ENCODE data around the gene NF1.
"Not testable (repeated sequence)": the region's sequence is repeated elsewhere in the genome, so short reads cannot be mapped to it uniquely, and the experiment has no call there.

NF1 gene

DNA sequence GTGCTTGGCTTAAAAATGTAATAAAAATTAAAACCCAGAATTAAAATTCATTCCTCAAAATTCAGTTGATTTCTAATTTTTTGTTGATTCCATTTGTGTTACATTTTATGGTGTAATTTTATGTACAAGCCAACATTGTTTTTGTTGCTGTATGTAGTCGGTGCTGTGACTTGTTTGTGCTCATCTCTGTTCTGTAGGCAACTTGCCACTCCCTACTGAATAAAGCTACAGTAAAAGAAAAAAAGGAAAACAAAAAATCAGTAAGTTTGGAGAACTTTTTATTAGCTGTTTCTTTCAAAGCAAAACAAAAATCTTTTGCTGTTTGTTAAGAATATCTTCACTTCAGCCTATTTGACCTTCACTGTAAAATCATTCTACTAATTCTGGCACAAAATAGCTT, 158.0 kb downstream of the NF1 start:
- no peak for DNase-seq (ENCODE audit: low read depth in 2 of 2)

DNA sequence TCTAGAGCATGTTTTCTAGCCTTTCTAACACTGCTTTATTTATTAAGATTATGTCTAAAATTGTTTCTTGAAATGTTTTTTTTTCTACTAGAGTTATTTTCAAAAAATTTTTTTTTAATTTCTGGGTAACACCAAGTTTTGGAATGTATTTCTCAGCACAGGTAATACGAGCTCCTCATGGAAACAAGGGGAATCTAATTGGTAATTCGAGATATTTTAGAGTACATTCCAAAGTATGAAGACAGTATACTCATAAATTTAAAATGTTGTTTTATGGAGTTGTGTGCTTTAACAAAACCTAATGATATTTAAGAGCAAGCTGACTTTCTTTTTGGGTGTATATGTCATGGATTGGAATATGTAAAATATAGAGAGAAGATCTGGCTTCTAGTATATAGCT, 159.9 kb downstream of the NF1 start:
- no peak for DNase-seq (ENCODE audit: low read depth in 2 of 2)

DNA sequence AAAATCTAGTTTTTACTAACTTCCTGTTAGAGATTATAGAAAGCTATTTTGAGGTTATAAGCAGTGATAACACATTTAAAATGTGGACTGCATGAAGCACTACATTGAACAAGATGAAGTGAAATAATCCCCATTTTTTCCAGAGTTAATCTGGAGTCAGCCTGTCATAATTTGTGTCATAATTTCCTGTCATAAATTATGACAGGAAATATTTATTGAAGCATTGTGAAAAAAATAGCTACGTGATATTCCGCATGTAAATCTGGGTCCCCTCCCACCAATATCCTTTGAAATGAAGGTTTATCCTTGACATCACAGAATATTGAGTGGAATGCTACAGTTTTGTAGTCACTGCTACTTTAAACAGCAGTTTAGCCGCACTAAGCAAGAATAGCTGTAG, 162.2 kb downstream of the NF1 start:
- DNase-seq (ENCODE audit: low read depth in 2 of 2), result no peak

DNA sequence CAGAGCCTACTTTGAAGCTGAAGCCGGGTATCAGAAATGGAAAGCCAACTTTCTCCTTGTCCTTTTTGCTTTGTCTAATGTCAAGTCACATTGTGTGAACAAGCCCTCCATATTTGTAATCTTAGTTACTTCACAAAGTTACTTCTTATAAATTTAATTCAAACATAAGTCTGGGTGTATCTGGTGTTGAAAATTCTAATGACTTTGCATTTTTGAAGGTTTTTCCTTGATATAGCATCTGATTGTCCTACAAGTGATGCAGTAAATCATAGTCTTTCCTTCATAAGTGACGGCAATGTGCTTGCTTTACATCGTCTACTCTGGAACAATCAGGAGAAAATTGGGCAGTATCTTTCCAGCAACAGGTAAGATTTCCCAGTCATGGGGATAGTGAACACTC, 165.4 kb downstream of the NF1 start:
- DNase-seq (ENCODE audit: low read depth in 2 of 2), result no peak

DNA sequence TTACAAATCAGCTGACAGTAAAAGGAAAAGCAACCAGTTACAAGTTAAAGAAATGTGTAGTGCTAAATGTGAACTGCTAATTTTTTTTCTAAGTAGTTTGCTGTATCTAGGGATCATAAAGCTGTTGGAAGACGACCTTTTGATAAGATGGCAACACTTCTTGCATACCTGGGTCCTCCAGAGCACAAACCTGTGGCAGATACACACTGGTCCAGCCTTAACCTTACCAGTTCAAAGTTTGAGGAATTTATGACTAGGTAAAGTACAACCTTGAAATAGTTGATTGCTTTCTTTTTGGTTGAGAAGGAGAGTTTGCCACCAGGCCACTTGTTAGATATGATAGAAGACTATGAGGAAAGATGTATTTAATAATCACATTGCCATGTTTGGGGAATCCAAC, 166.8 kb downstream of the NF1 start:
- no peak for DNase-seq (ENCODE audit: low read depth in 2 of 2)

DNA sequence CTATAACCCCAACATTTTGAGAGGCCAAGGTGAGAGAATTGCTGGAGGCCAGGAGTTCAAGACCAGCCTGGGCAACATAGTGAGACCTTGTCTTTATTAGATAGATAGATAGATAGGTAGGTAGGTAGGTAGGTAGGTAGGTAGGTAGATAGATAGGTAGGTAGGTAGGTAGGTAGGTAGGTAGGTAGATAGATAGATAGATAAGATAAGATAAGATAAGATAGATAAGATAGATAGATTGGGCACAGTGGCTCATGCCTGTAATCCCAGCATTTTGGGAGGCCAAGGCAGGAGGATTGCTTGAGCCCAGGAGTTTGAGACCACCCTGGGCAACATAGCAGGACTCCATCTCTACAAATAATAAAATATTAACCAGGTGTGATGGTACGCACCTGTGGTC, 168.1 kb downstream of the NF1 start:
- DNase-seq (ENCODE audit: low read depth in 2 of 2), result not testable (repeated sequence)

DNA sequence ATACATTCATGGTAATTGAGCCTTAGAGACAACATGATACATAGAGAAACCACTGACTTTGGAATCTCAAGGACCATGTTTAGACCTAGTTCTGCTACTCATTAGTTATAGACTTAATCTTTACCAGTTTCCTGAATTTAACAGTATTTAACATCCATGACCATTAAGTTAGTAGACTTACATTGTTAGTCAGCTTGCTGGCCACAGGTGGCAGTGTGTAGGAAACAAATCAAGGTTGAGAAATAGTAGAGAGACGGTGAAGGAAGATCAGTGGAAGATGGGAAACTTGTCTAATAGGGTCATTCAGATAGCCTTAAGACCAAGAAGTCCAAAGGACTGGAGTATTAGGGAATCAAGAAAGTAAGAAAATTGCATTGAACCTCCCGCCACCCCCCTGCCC, 171.3 kb downstream of the NF1 start:
- DNase-seq (ENCODE audit: low read depth in 2 of 2), result no peak

DNA sequence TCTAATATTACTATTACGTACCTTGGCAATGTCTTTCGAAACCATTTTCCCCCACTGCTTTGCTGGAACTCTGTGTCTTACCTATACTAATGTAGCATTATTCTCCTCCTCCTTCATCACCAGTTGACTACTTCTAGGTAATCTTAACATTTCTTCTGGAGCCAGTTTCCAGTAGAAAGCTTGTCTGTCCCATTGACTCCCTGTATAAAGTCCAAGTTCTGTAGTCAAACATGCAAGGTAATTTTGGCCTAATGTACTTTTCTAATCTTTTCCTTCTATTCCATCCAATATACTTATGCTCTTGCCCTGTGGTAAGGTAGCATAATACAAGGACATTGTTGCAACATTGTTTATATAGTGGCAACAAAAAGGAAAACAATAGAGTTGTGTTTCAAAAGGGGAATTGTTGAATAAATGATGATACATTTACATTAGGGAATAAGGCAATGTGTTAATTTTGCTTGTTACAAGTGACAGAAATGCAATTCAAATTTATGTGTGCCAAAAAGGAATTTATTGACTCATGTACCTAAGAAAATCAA, 174.3 kb downstream of the NF1 start:
- DNase-seq (ENCODE audit: low read depth in 2 of 2), result no peak

DNA sequence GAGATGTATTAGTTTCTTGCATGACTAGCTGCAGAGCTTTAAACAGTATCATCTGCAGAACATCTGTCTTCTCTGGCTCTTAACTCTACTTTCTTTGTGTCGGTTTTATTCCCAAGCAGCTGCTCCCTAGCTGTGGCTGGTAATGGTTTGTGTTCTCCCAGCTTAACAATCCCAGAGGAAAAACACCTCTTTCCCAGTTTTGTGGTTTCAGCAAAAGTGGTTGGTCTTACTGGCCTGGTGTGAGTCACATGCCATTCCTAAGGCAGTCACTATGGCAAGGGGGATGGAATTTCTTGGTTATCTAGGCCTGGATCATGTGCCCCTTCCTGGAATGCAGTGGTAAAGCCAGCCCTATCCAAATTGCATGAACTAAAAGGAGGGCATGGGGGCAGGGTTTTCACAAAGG, 174.8 kb downstream of the NF1 start:
- DNase-seq (ENCODE audit: low read depth in 2 of 2), result no peak

DNA sequence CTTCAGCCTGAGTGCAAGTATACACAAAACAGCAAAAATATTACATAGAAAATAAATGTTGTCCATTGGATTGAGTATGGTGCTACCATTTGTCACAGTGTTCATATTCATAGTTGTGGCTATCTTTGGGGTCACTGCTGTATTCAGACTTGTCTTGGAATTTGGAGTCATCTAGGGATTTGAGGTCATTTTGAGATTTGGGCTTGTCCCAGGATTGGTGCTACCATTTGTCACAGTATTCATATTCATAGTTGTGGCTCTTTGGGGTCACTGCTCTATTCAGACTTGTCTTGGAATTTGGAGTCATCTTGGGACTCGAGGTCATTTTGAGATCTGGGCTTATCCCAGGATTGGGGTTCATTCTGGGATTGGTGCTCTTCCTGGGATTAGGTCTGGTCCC, 177.5 kb downstream of the NF1 start:
- DNase-seq (ENCODE audit: low read depth in 2 of 2), result no peak

DNA sequence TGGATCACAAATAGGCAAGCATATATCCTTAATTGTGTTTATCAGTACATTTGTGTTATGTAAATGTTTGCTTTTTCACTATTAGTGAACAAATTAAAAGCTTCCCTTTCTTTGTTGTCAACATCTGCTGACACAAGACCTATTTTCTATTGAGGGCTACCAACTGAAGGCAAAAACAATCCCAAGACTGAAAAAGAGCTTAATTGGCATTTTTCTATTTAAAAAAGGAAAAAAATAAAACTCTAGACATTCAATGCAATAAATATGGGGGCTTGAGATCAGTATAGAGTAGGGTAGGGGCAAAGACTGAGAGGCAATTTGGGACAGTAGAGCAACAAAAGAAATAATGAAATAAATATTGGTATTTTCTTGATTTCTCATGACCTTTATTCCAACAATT, 178.0 kb downstream of the NF1 start:
- no peak for DNase-seq (ENCODE audit: low read depth in 2 of 2)

DNA sequence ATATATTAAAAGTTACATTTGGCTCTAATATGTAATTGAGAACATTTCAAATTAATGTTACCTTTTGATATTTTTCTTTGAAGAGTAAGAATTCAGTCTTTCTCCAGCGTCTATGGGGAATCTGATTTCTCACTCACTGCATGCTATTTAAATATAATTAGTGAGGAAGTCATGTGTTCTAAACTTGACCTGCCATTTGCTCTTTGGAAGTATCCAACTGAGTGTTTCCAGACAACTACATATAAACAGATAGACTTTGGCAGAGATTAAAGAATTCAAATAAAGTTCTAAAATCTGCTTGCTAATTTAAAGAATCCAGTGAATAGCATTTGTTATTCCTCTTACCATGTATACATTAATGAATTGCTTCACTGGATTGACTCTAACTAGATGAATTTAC, 178.7 kb downstream of the NF1 start:
- no peak for DNase-seq (ENCODE audit: low read depth in 2 of 2)

DNA sequence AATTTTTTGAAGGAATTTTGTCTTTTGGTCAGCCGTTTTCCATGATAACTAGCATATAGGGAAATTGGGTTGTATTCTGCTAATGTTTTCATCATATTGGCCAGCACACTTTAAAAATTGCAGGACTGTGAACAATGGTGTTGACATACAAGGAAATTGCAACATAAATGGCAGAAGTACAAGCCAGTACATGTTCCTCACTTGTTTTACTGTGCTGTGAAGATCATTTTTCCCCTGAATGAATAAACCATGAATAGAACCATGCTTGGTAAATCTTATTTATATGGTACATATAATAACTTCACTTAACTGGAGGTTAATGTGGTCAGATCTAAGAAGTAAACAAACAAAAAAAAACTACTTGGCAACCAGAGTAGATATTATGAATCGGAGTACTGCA, 179.5 kb downstream of the NF1 start:
- DNase-seq (ENCODE audit: low read depth in 2 of 2), result no peak

DNA sequence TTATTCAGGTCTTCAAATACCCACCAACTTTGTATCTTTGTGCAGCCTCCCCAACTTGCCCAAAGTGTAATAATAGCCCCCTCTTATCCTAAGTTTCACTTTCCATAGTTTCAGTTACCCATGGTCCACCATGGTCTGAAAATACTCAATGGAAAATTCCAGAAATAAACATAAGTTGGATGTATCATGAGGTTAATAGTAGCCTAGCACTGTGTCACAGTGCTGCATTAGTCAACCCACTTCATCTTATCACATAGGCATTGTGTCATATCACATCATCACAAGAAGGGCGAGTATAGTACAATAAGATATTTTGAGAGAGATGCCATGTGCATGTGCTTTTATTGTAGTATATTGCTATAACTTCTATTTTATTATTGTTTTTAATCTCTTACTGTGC, 180.3 kb downstream of the NF1 start:
- DNase-seq (ENCODE audit: low read depth in 2 of 2), result no peak

DNA sequence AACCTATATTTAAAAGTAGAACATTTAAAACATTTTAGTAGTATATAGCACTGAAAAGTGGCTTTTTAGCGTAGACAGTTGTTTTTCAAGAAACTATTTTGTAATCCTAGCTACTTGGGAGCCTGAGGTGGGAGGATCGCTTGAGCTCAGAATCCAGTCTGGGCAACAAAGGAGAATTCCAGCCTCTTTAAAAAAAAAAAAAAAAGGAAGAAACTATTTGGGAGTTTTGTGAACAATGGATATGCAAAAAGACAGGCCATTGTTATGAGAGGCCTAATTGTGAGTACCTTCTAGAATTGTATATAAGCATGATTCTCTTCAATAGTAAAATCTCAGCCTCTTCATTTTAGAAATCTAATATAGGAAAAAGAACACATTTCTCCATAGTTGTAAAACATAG, 184.6 kb downstream of the NF1 start:
- no peak for DNase-seq (ENCODE audit: low read depth in 2 of 2)

DNA sequence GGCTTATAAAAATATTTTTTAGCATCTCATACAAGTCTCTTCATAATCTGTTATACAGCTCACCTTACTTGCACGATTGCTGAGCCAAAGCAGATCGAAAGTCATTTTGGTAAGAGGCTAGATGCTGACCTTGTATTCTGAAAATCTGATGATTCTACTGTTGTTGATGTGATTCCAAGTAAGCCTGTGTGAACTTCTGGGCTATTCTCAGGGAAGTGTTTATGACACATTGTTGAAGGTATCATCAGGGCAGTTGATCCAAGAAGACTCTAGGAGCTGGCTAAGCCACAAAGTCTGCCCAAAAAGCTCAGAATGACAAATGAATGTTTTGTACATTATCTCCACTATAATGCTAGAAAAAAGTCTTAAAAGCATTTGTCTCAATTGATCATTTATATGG, 186.3 kb downstream of the NF1 start:
- no peak for DNase-seq (ENCODE audit: low read depth in 2 of 2)

DNA sequence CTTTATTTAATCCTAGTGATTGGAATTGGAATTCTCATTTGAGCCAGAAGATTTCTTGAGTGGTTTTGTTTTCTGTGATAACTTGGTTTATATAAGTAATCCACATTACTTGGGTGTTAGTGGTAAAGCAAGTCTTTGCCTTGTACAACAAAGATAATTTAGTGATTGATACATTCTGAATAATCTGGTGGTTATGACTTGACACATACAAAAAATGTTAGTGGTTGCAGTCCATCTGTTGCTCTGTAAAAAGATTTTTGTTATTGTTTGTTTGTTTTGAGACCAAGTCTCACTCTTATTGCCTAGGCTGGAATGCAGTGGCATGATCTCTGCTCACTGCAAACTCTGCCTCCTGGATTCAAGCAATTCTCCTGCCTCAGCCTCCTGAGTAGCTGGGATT, 189.1 kb downstream of the NF1 start:
- no peak for DNase-seq (ENCODE audit: low read depth in 2 of 2)

DNA sequence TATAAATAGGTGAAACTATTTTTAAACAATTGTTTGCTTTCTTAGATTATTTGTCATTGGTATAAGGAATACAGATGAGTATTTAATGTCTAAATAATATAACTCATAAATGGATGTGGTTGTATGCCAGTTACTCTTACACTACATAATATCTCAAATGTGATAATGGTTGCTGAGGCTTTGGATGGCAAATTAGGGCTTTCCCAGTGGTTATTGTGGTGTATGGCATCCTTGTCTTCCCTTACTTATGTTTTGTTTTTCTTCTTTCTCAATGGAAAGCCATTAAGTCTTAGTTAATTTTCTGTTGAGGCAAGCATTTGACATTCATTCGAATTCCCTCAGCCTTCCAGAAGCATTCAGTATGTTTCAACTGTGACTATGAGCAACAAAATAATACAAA, 191.8 kb downstream of the NF1 start:
- DNase-seq (ENCODE audit: low read depth in 2 of 2), result no peak

DNA sequence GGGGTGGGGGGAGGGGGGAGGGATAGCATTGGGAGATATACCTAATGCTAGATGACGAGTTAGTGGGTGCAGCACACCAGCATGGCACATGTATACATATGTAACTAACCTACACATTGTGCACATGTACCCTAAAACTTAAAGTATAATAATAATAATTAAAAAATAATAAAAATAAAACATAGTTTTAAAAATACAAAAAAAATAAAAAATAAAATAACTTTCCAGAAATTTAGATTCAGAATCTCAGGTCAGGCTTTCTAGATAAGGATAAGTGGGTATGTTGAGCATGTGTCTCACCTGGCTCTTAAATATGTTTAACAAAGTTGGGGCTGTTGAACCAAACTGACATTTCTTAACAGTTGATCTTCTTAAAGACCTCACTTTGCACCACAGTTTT, 193.2 kb downstream of the NF1 start:
- not testable (repeated sequence) for DNase-seq (ENCODE audit: low read depth in 2 of 2)

DNA sequence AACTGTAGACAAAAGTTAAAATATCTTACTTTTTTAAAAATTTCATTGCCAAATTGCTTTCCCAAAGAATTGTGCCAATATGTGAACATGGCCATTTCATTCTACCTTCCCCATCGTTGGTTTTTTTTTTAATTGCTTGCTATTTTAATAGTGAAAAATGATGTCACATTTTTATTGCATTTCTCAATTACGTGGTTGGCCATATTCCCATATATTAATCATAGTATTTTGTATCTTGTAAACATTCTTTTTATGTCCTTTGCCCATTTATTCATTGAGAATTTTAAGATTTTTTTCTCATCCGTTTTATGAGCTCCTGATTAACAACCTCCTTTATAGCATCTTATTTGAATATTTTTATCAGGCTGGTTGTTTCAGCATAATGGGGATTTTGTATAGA, 195.0 kb downstream of the NF1 start:
- no peak for DNase-seq (ENCODE audit: low read depth in 2 of 2)

DNA sequence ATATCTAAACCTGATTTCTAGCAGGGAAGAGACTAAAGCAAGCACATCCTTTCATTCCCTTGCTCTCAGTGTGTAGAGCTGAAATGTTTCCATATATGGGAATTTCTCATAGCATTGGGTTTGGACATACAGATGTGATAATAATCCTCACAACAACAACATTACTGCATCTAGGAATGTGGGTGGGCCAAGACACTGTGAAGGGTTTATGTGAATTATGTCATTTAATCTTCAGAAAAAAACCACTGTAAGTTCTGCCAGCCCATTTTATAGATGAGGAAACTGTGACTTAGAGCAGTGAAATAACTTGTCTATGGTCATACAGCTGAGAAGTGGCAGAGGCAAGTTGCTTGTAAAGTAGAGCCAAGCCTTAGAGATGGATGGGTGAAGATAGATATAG, 197.0 kb downstream of the NF1 start:
- DNase-seq (ENCODE audit: low read depth in 2 of 2), result no peak

DNA sequence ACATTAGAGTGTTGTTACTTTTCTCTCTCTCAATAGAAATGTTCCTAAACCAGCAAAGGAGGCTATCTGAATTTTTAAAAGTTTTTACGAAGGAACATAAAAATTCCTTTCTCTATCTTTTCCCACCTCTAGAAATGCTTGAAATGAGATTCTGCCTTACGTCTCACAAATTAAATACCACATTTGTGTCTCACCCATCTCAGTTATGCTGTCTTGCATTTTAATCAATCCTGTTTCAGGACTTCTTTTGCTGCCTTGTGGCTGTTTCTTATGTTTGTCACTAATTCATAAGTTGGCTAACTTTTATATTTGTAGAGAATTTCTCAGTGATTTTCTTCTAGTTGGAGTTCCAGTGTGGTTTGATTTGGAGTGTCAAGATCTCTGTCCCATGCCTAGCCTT, 198.8 kb downstream of the NF1 start:
- no peak for DNase-seq (ENCODE audit: low read depth in 2 of 2)

DNA sequence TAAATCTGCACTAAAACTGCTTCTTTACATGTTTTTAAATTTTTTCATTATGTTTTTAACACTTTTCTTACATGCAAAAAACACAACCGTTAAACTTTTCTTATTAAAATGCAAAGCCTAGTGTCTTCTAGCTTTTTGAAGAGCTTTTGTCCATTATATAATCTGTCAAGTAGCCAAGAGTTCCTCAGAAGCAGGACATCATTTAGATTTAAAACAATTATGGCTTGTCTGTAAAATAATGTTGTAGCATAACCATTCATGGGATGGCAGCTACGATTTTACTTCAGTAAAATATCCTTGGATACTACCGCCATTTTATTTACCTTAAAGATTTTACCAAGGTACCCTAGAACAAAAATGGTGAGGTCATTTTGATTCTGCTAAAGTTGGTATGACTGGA, 199.5 kb downstream of the NF1 start:
- no peak for DNase-seq (ENCODE audit: low read depth in 2 of 2)

DNA sequence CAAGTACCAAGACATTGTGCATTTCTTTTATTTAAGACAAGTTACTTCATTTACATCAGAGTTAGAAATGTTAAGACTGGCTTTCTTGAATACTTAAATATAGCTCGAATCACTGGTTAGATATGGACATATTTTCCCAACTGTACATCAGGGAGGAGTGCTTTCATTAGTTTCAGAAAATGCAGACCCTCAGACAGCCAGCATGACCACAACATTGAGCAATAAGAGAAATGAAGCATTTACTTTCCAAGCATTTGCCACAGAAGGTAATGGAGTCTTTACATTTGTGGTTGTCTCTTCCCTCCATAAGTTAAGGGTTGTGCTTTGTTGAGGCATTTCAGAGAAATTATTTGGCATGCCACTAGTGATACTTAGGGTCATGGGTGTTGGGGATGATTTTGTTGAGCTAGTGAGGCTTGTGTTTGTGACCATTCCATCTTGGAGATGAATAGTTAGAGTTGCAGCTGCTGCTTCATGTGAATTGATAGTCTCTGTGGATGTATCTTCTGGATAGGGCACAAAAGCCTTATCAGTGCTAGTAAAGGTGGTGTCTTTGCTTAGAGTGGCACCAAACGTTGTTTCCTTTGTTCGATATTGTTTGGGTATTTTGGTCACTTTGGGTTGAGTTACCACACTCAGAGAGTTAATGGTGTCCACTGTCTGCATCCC, 200.2 kb downstream of the NF1 start:
- DNase-seq (ENCODE audit: low read depth in 2 of 2), result no peak
